Measurements from ENCODE around the gene SLC30A2.
A peak's percentile ranks its signal among the peaks of the same experiment; 100 is the strongest.

Gene SLC30A2

DNA sequence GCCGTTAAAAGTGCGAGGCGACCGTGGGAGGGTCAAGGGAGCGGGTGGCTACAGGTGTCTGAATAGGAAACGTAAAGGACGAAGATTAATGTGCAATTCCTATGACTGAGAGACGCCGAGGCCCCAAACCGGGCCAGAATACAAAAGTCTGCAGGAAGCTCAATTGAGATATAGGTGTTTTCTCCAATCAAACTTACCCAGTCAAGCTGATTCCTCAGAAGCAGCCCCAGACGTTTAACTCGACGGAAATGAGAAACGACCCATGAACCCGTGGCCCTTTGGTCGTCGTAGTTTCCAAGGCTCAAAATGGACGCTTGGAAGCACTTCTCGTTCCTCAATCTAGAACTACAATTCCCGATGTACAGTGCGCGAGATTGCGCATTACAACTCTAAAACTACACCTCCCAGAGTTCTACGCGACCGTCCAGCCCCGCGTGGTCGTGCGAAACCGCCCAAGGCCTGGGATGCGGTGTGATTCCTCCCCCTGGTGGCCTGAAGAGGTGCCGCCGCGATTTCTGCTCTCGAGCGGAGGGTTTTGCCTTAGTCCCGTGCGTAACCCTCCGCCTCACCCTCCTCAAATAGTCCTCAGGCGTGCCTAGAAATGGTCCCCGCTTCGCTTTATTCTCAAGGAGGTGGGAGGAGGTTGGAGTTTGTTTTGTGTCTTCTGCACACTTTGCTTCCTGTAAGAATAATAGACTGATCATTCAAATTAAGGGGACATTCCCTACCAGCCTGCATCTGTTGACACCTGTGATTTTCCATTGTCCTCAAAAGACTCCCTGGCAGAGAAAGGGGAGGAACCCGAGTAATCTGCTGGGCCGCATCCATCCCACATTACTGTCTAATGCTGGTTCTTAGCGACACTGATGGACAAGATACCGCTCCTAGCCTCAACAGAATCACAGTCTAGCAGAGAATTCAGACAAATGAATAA is 47.8 kb downstream of the SLC30A2 start, which contains the start of gene PAFAH2:
TSS of gene PAFAH2 (minus strand) at position 236 of the 934 bp plus-strand sequence. CDS start 7,247 bp downstream, outside the sequence.
- H3K27me3 ChIP-seq (ENCODE audit: insufficient read depth, poor library complexity, severe bottlenecking), result no peaks in the 10 kb centered on the region
- peak within 1 kb of the TSS; percentile 79 for H3K27ac ChIP-seq (replicated peaks)
- peak; percentile 99 for DNase-seq (ENCODE audit: low read depth in 1 of 2, low spot score in 1 of 2)

GRCh38 chr1:25996966-25997827 is 48.7 kb downstream of the SLC30A2 start:
- DNase-seq (ENCODE audit: low read depth in 1 of 2, low spot score in 1 of 2), result peak; percentile 96 to 98
- Histone ChIP-seq H3K4me3 (replicated peaks; ENCODE audit: insufficient read depth, low read length) (peak overlapping the region; percentile 40), H3K27ac (replicated peaks) (peak overlapping the region; percentile 79), H3K27me3 (ENCODE audit: insufficient read depth, poor library complexity, severe bottlenecking) (no peaks in the 10 kb centered on the region)
- TF ChIP-seq GABPA (IDR thresholded peaks at IDR 0.05; ENCODE audit: low read depth), result peak; percentile 55; the same call in 1 of the 2 replicates
- peak; percentile 89 for TF ChIP-seq POLR2AphosphoS5 (IDR thresholded peaks at IDR 0.05; ENCODE audit: low read depth)
- no peak for TF ChIP-seq CTCF (IDR thresholded peaks at IDR 0.05; ENCODE audit: insufficient read depth, low read length)
- no peak for TF ChIP-seq REST (IDR thresholded peaks at IDR 0.05; ENCODE audit: insufficient replicate concordance, low read depth)
- peak; percentile 84 for TF ChIP-seq SPI1 (IDR thresholded peaks at IDR 0.05; ENCODE audit: borderline replicate concordance, low read depth)

More for the DNA sequence above, 47.8 kb downstream of the SLC30A2 start, which contains the start of gene PAFAH2:
- peak within 1 kb of the TSS; percentile 40 for H3K4me3 ChIP-seq (replicated peaks; ENCODE audit: insufficient read depth, low read length)
- TF ChIP-seq SPI1 (IDR thresholded peaks at IDR 0.05; ENCODE audit: borderline replicate concordance, low read depth), result peak; percentile 75; the same call in 1 of the 2 replicates
- TF ChIP-seq GABPA (IDR thresholded peaks at IDR 0.05; ENCODE audit: low read depth), result peak; percentile 75
- peak; percentile 89 for TF ChIP-seq CTCF (IDR thresholded peaks at IDR 0.05; ENCODE audit: insufficient read depth, low read length)
- TF ChIP-seq POLR2AphosphoS5 (IDR thresholded peaks at IDR 0.05; ENCODE audit: low read depth), result peak; percentile 66
- TF ChIP-seq REST (IDR thresholded peaks at IDR 0.05; ENCODE audit: insufficient replicate concordance, low read depth), result no peak

DNA sequence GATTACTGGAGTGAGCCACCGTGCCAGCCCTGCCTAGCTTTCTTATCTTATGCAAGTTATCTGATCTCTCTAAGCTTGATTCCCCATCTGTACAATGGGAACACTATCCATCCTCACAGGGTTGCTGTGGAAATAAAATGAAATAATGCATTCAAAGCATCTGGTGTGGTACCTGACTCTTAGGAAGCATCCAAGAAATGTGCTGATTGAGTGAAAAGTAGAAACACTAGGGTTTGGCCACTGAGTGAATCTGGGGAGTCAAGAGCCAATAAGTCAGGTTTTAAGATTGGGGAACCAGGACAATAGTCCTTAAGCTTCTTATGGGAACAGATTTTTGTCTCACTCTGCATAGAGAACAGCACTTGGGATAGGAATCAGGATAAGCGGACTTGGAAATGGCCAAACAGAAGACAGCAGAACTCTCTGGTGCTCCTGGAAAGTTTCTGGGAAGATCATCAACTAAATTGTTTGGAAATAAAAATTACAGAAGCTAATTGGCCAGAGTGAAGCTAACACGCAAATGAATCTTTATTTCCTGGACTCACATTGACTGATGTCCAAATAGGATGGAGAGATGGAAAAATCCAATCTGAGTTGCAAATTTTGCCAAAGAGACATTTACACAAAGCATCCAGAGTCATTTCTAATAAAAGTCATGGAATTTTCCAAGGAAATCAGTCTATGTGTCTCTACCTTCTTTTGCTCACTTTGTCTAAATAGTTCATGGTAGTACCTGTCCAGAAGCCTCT is 51.3 kb downstream of the SLC30A2 start:
- H3K27ac ChIP-seq (replicated peaks), result no peak overlapping the region
- H3K4me3 ChIP-seq (replicated peaks; ENCODE audit: insufficient read depth, low read length), result no peak overlapping the region
- TF ChIP-seq POLR2AphosphoS5 (IDR thresholded peaks at IDR 0.05; ENCODE audit: low read depth) (no peak), CTCF (IDR thresholded peaks at IDR 0.05; ENCODE audit: insufficient read depth, low read length) (no peak), GABPA (IDR thresholded peaks at IDR 0.05; ENCODE audit: low read depth) (no peak), SPI1 (IDR thresholded peaks at IDR 0.05; ENCODE audit: borderline replicate concordance, low read depth) (no peak), REST (IDR thresholded peaks at IDR 0.05; ENCODE audit: insufficient replicate concordance, low read depth) (no peak)
- no peak for DNase-seq (ENCODE audit: low read depth in 1 of 2, low spot score in 1 of 2)
- no peaks in the 10 kb centered on the region for H3K27me3 ChIP-seq (ENCODE audit: insufficient read depth, poor library complexity, severe bottlenecking)

All from HL-60 (cell line).